Testis (tissue), 3 donors: ENCODE data around the gene EPS15. TPM values are rescaled to one million over a fixed set of nuclear protein-coding genes. Genes with fewer than 3 reads are reported as not detected.

Experiments used
- DNase-seq: peaks from one replicate; pipeline ENCODE4 v3.0.0-alpha.2; 2019
- H3K27ac ChIP-seq, 2 donors: fragments of 200-600 bp; sonication (generic); one replicate each; pipeline ENCODE4 v1.5.1; 2019
- H3K27me3 ChIP-seq: fragments of 200-600 bp; sonication (generic); one replicate; pipeline ENCODE4 v1.5.1; 2019
- H3K36me3 ChIP-seq: fragments of 200-600 bp; sonication (generic); one replicate; pipeline ENCODE4 v1.5.1; 2017; ENCODE audit warnings: low read depth; ENCODE audit errors: missing control alignments
- H3K4me1 ChIP-seq: fragments of 200-600 bp; sonication (generic); one replicate; pipeline ENCODE4 v1.5.1; 2019
- H3K4me3 ChIP-seq, 2 donors: fragments of 200-600 bp; sonication (generic); one replicate each; pipeline ENCODE4 v1.5.1; 2017 to 2019
- H3K9me3 ChIP-seq: fragments of 200-600 bp; sonication (generic); one replicate; pipeline ENCODE4 v1.5.1; 2017
- CTCF ChIP-seq, 3 experiments: fragments of 450-650 bp in 2 of 3; fragments of 200-600 bp in 1 of 3; sonication (generic) in 1 of 3; IDR thresholded peaks; one replicate each; pipeline ENCODE4 v1.5.1; 2016 to 2019; ENCODE audit warnings: antibody characterized with exemption in 3 of 3, mild to moderate bottlenecking in 2 of 3, moderate library complexity in 1 of 3
- POLR2A ChIP-seq: fragments of 450-650 bp; IDR thresholded peaks from one replicate; pipeline ENCODE4 v1.6.1; 2017; ENCODE audit warnings: antibody characterized with exemption, mild to moderate bottlenecking, moderate library complexity
- WGBS, 2 donors: methylation state at CpG; one replicate each; pipeline ENCODE4 v1.1.5; 2018; 5-methylcytosine and 5-hydroxymethylcytosine counted together
- intact Hi-C: fragments of 100-400 bp; cut with DNase I; formaldehyde crosslinking; loops from one replicate; pipeline ENCODE4 v1.15.1; 2023; ENCODE audit warnings: low total_unique reads
- polyA plus RNA-seq: library from polyadenylated mRNA; stranded (reverse); fragments of 350-450 nt; fragmentation: Illumina TruSeq; extraction: RNeasy Lipid Tissue Mini Kit (QIAGEN cat#74804); gene quantifications from one replicate; pipeline ENCODE4 v1.2.3, GENCODE V29; 2014; ENCODE audit warnings: low read depth, low replicate concordance; ENCODE audit not compliant: insufficient read depth
- total RNA-seq, 2 donors: library from RNA; depleted of rRNA; stranded (reverse); fragments of >200 nt; gene quantifications; one replicate each; pipeline ENCODE4 v1.2.3, GENCODE V29; 2016

EPS15 gene
- total and polyA plus RNA-seq, 3 donors from 2014 or later, result 77.2 to 127 (median 108) TPM

- intact Hi-C loops, result no loop called here
- TF ChIP-seq CTCF (IDR thresholded peaks at IDR 0.05) (no peak), POLR2A (no peak)
- Histone ChIP-seq H3K4me1 (peaks cover 4% of the 10 kb centered on the region), H3K27me3 (no peaks in the 10 kb centered on the region), H3K36me3 (no peaks in the 10 kb centered on the region), H3K9me3 (no peaks in the 10 kb centered on the region), H3K27ac (no peak overlapping the region), H3K4me3 (no peak overlapping the region)
- no peak for DNase-seq
Observed at GRCh38 chr1:51559501-51559900, 40.4 kb upstream of the EPS15 start.

- H3K36me3 ChIP-seq, result no peaks in the 10 kb centered on the region
- H3K9me3 ChIP-seq, result no peaks in the 10 kb centered on the region
- no peak overlapping the region for H3K27ac ChIP-seq
- no peak overlapping the region for H3K4me3 ChIP-seq
- 76 to 78% methylated on average over 3 of the region's 3 CpGs for WGBS, 2 donors
- H3K4me1 ChIP-seq, result peaks cover under 1% of the 10 kb centered on the region
- intact Hi-C loops, result no loop called here
- TF ChIP-seq POLR2A (no peak), CTCF (IDR thresholded peaks at IDR 0.05) (no peak)
- DNase-seq, result no peak
- H3K27me3 ChIP-seq, result no peaks in the 10 kb centered on the region
Observed at GRCh38 chr1:51559064-51559500, 40.0 kb upstream of the EPS15 start.

DNA sequence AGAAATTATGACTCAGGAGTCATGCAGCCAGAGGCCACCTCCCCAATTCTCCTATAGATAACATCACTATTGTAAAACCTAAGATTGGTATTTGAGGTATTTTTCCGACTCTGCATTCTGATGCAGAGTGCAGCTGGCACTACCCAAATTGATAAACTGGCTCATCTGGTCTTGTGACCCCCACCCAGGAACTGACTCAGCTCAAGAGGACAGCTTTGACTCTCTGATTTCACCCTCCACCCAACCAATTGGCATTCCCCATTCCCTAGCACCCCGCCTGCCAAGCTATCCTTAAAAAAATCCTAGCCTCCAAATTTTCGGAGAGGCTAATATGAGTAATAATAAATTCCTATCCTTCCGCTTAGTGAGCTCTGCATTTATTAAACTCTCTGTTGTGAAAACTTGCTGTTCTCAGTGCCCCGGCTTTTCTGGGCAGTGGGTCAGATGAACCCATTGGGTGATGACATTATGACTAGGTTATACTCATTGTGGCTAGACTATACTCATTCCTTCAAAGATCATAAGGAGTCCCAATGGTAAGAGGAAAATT lies 39.4 kb upstream of the EPS15 start:
- no peak overlapping the region for H3K27ac ChIP-seq
- intact Hi-C loops, result no loop called here
- H3K9me3 ChIP-seq, result no peaks in the 10 kb centered on the region
- 93 to 94% methylated on average over 5 of the region's 5 CpGs for WGBS, 2 donors
- no peak overlapping the region for H3K4me3 ChIP-seq
- TF ChIP-seq POLR2A (no peak), CTCF (IDR thresholded peaks at IDR 0.05) (no peak)
- no peaks in the 10 kb centered on the region for H3K4me1 ChIP-seq
- H3K27me3 ChIP-seq, result no peaks in the 10 kb centered on the region
- DNase-seq, result no peak
- no peaks in the 10 kb centered on the region for H3K36me3 ChIP-seq

DNA sequence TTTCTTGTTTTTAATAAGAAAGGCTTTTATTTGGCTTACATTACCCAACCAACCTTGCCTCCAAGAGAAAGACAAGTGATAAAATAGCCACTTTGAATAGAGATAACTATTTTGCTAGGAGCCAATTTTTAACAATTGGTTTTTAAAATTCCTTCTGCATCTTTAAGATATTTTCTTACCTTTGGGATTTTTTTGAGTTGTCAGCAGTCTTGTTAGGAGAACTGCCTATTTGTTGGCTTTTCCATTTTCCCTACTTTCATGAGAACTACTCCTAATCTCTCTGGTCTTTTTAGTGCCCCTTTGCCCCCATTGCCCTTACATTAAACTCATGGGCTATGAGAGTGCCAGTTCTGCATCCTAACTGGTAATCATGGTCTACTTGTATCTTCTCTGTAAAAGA lies 38.1 kb upstream of the EPS15 start:
- no peak overlapping the region for H3K4me3 ChIP-seq
- intact Hi-C loops, result no loop called here
- DNase-seq, result no peak
- H3K4me1 ChIP-seq, result no peaks in the 10 kb centered on the region
- no peaks in the 10 kb centered on the region for H3K36me3 ChIP-seq
- no peak overlapping the region for H3K27ac ChIP-seq
- H3K27me3 ChIP-seq, result no peaks in the 10 kb centered on the region
- H3K9me3 ChIP-seq, result no peaks in the 10 kb centered on the region
- TF ChIP-seq CTCF (IDR thresholded peaks at IDR 0.05) (no peak), POLR2A (no peak)

GRCh38 chr1:51555866-51556619 lies 37.0 kb upstream of the EPS15 start:
- no peaks in the 10 kb centered on the region for H3K27me3 ChIP-seq
- 92 to 99% methylated on average over 4 of the region's 4 CpGs for WGBS, 2 donors
- H3K36me3 ChIP-seq, result no peaks in the 10 kb centered on the region
- no peaks in the 10 kb centered on the region for H3K9me3 ChIP-seq
- no peak for DNase-seq
- intact Hi-C loops, result no loop called here
- TF ChIP-seq CTCF (IDR thresholded peaks at IDR 0.05), result no peak
- TF ChIP-seq POLR2A, result no peak
- H3K27ac ChIP-seq, result no peak overlapping the region
- H3K4me3 ChIP-seq, result no peak overlapping the region
- H3K4me1 ChIP-seq, result no peaks in the 10 kb centered on the region
